ENCODE measurements around the gene TNFRSF21. TPM values are rescaled to one million over a fixed set of nuclear protein-coding genes. Genes with fewer than 3 reads are reported as not detected.

The TNFRSF21 gene
- total and polyA plus RNA-seq, 2 of the 8 experiments (the other 6 are each of a cell fraction or from before 2014, with no cell fraction given): 16.4 to 52.7 TPM

DNA sequence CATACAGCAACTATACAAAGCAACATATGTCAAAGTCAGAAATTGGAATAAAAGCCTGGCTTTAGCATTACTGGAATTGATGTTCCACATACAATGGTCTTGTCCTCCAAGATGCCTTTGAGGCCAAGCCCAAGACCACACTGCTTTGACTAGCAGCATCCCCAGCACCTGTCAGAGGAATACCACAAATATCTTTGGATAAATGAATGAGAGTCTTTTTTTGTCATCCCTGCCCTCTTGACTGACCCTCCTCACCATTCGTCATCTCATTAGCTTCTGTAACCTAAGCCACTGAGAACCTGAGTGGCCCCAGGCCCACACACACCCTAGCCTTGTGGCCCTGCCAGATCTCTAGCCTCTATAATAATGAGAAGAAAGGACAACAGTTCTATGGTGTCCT is 48.5 kb downstream of the TNFRSF21 start (continued):
- TF ChIP-seq CTCF (IDR thresholded peaks at IDR 0.05; ENCODE audit: control extremely low read depth in 1 of 3, insufficient read depth in 1 of 3, low read depth in 1 of 3, low read length in 3 of 3) (no peak), CTBP2 (IDR thresholded peaks at IDR 0.05; ENCODE audit: borderline replicate concordance, insufficient read depth, insufficient read length, low read length) (no peak), MAFK (IDR thresholded peaks at IDR 0.05; ENCODE audit: low read depth, low read length) (no peak), TCF12 (IDR thresholded peaks at IDR 0.05; ENCODE audit: low read depth, low read length) (no peak), HDAC6 (IDR thresholded peaks at IDR 0.05; ENCODE audit: low read depth, low read length) (no peak), SIRT6 (IDR thresholded peaks at IDR 0.05; ENCODE audit: low read length) (no peak), JUND (IDR thresholded peaks at IDR 0.05; ENCODE audit: low read length) (no peak), YY1 (IDR thresholded peaks at IDR 0.05; ENCODE audit: low read depth, low read length) (no peak)
